GM21528 (cell line): ENCODE results near the gene CLASP2.
A peak's percentile ranks its signal among the peaks of the same experiment; 100 is the strongest.
"Not testable (repeated sequence)": the region's sequence is repeated elsewhere in the genome, so short reads cannot be mapped to it uniquely, and the experiment has no call there.

Experiments used
- ATAC-seq: cut with Tn5 transposase; IDR thresholded peaks from one replicate; pipeline ENCODE4 v1.9.1; 2021; ENCODE audit warnings: mild to moderate bottlenecking, moderate library complexity; ENCODE audit not compliant: unreplicated experiment, low FRiP score

Gene CLASP2

GRCh38 chr3:33717866-33718594, at the start of gene CLASP2:
Gene CLASP2, minus strand, starts transcription at chr3:33718254. Its CDS starts 252 bp downstream, at chr3:33718002.
- peak; percentile 96 for ATAC-seq

DNA sequence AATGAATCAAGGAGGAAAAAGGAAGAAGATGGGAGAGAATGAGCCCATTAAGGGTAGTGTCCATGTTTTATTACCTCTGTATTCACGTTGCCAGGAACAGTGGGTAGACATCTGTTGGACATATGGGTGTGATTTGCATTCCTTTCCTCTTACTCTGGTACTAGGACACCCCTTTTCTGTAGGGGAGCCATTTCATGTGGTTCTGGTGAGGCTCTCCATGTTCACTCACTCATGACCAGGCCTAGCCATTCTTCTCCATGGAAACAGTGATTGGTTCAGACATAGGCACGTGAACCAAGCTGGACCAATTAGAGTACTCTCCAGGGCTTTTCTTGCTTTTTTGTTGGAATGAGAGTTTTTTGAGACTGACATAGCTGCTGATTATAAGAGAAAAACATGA, 40.8 kb upstream of the CLASP2 start:
- ATAC-seq, result no peak

- no peak for ATAC-seq
Observed at GRCh38 chr3:33758281-33758680, 40.2 kb upstream of the CLASP2 start.

DNA sequence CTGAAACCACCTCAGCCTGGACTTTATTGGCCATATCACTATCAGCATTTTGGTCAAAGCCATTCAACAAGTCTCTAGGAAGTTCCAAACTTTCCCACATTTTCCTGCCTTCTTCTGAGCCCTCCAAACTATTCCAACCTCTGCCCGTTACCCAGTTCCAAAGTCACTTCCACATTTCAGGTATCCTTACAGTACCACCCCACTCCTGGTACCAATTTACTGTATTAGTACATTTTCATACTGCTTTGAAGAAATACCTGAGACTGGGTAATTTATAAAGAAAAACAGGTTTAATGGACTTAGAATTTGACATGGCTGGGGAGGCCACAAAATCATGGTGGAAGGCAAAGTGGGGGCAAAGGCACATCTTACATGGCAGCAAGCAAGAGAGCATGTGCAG, 36.3 kb upstream of the CLASP2 start:
- not testable (repeated sequence) for ATAC-seq

DNA sequence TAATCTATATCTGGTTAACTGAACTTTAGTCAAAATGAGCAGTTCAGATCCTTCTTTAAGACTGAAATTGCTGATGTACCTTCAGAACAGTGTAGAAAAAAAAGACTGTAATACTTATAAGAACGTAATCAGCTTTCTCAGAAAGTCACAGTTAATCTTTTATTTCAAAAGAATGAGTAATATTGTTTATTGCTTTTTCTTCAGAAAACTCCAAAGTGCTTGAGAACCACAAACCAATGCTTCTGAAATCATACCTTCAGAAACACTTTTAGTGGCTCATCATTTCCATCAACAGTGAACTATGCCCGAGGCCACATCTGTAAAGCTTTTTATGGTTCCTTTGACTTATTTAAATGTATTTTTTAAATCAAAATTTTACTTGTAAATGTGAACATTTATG, 33.3 kb upstream of the CLASP2 start:
- no peak for ATAC-seq

GRCh38 chr3:33750211-33750548, 32.1 kb upstream of the CLASP2 start:
- ATAC-seq, result no peak

- ATAC-seq, result no peak
Observed at GRCh38 chr3:33749546-33750210, 31.6 kb upstream of the CLASP2 start.

- no peak for ATAC-seq
Observed at GRCh38 chr3:33746416-33747116, 28.5 kb upstream of the CLASP2 start.

DNA sequence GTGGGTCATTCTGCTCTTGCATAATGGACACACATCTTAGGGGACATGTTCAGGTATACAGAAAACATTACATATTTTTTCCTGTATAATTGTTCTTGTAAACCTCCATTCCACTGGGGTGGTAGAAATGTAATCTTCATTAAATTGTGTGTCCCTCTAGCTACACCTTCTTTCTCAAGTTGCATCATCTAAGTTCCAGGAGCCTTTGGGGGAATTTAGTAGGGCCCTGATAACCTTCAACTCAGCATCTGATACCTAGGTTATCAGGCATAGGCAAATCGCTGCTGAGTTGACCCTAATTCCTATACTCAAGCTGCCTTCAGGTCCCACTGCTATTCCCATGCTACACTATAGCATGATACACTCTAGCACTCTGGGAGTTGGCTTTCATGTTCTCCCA, 19.1 kb upstream of the CLASP2 start:
- no peak for ATAC-seq

DNA sequence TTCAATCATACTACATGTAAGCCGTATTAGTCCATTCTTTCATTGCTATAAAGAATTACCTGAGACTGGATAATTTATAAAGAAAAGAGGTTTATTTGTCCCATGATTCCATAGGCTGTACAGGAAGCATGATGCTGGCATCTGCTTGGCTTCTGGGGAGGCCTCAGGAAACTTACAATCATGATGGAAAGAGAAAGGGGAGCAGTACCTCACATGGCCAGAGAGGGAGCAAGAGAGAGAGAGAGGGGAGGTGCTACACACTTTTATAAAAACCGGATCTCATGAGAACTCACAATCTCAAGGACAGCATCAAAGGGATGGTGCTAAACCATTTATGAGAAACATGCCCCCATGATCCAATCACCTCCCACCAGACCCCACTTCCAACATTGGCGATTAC, 14.3 kb upstream of the CLASP2 start:
- ATAC-seq, result no peak

DNA sequence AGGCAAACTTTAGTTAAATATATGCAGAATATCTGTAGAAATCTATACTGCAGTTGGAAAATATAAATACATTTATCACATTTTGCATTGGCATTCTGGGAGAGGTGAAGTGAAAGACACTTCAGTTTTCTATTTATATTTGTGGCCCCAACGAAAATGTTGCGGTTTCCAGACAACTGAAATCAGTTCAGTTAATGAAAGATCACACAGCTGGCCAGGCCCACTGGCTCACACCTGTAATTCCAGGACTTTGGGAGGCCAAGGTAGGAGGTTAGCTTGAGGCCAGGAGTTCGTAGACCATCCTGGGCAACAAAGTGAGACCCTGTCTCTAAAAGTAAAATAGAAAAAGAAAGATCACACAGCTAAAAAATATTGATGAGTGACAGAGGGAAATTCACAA, 11.9 kb upstream of the CLASP2 start:
- no peak for ATAC-seq

DNA sequence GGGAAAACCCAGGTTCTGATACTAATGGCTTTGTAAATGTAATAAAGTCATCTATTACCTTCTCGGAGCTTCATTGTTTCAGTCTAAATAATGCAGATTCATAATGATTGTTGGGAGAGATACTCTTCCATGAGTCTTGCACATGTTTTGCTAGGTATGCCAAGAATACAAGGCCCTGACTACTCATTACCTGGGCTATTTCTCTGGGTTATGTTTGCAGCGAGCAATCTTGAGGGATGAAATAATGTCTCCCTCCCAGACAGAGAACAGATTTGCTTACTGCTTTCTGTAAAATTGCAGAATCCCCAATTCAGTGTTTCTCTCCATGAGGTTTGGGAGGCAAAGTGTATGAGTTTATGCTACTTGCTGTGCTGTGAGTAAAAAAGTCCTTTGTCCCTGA, 6.2 kb upstream of the CLASP2 start:
- ATAC-seq, result no peak

GRCh38 chr3:33722626-33723370, 4.7 kb upstream of the CLASP2 start:
- no peak for ATAC-seq

- no peak for ATAC-seq
Observed at GRCh38 chr3:33722191-33722590, 4.1 kb upstream of the CLASP2 start.

DNA sequence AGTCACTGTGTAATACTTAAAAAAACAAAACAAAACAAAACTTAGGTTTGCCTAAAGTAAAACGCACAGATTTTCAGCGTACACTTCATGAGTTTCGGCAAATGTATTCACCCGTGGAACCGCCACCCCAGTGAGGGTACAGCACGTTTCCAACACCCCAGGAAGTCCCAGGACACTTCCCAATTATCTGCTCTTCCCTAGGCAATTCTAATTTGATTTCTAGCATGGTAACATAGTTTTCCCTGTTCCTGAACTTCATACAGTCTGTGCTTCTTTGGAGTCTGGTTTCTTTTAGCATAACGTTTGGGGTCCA, 497 bp upstream of the CLASP2 start:
- ATAC-seq, result no peak

GRCh38 chr3:33717616-33717865, 513 bp downstream of the CLASP2 start:
- ATAC-seq, result peak; percentile 71

GRCh38 chr3:33716227-33716626, 1.8 kb downstream of the CLASP2 start:
- no peak for ATAC-seq

- no peak for ATAC-seq
Observed at GRCh38 chr3:33711100-33711499, 7.0 kb downstream of the CLASP2 start.

- ATAC-seq, result no peak
Observed at GRCh38 chr3:33706056-33706455, 12.0 kb downstream of the CLASP2 start.

DNA sequence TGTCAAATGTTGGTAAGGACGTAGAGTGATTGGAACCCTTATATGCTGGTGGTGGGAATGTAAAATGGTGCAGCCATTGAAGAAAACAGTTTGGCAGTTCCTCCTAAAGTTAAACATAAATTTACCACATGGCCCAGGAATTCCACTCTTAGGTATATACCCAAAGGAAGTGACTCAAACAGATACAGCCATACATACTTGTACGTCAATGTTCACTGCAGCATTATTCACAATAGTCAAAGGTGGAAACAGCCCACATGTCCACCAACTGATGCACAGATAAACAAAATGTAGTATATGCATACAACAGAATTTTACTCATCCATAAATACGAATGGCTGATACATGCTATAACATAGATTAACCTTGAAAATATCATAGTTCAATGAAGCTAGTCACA, 13.2 kb downstream of the CLASP2 start:
- no peak for ATAC-seq

DNA sequence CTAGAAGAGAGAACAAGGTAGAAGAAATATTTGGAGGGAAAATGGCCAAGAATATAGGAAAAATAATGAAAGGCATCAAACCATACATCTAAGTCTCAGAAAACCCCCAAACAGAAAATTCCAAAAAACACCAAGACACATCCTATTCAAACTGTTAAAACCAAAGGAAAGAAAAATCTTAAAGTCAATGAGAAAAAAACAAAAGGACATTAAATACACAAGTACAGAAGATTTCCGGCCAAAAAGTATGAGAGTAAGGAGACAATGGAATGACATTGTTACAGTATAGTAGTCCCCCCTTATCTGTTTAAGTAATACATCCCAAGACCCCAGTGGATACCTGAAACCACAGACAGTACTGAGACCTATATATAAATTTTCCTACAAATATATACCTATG, 18.8 kb downstream of the CLASP2 start:
- ATAC-seq, result no peak

- ATAC-seq, result no peak
Observed at GRCh38 chr3:33694944-33695343, 23.1 kb downstream of the CLASP2 start.
